ENCODE measurements around the gene CELF4.

DNA sequence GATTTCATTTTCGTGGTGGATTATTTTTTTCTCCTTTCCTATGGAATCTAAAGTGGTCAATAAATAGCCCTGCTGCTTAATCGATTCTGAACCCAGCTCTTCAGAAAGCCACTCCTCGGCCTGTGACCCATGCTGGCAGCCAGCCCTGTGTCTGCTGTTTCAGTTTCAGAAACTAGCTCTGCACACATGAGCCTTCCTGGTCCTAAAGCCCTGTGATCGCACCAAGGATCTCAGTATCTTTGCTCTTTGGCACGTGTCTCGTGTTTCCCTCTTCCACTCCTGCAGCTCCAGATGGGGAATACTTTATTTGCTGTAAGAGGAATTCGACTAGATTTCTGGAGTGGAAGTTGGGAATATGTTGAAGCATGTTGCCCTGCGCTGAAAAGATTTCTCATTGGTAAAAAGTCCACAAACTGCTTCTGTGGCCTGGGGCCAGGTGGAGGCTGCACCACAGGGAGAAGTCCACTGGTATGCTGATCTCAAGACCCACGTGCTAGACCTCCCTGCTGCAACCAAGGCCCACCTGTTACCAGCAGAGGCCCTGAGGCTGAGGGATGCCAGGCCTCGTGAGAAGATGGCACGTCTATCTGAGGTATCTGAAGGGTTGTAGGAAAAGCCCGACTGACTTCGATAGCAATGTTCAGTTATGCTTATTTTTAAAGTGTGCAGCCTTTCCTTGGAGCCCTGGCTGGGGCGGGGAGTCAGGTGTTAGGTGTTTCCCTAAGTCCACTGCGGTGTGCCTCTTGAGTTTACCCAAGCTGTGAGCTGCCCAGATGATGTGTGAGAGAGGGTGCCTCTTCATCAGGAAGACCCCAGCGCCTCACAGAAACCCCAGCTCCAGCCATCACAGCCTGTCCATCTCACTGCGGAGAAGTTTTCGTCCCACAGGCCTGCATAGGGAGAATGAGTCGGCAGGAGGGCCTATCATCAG is 33.6 kb upstream of the CELF4 start:
- TF ChIP-seq, protein P1, sequence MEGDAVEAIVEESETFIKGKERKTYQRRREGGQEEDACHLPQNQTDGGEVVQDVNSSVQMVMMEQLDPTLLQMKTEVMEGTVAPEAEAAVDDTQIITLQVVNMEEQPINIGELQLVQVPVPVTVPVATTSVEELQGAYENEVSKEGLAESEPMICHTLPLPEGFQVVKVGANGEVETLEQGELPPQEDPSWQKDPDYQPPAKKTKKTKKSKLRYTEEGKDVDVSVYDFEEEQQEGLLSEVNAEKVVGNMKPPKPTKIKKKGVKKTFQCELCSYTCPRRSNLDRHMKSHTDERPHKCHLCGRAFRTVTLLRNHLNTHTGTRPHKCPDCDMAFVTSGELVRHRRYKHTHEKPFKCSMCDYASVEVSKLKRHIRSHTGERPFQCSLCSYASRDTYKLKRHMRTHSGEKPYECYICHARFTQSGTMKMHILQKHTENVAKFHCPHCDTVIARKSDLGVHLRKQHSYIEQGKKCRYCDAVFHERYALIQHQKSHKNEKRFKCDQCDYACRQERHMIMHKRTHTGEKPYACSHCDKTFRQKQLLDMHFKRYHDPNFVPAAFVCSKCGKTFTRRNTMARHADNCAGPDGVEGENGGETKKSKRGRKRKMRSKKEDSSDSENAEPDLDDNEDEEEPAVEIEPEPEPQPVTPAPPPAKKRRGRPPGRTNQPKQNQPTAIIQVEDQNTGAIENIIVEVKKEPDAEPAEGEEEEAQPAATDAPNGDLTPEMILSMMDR (IDR thresholded peaks at IDR 0.05 in 8 of 11, conservative IDR thresholded peaks at IDR 0.05 in 3 of 11) = no peak
- no peak for TF ChIP-seq POLR2A (IDR thresholded peaks at IDR 0.05)

Data from spleen (tissue), 7 donors.